Ovary (tissue), 3 donors: ENCODE data around the gene PLXDC2.

Source experiments
- POLR2A ChIP-seq: fragments of 450-650 bp; IDR thresholded peaks from one replicate; pipeline ENCODE4 v1.6.1; 2017; ENCODE audit warnings: antibody characterized with exemption, mild to moderate bottlenecking, moderate library complexity
- TF ChIP-seq, protein P1 (sequence below), 3 donors: fragments of 450-650 bp in 2 of 3; fragments of 200-600 bp in 1 of 3; IDR thresholded peaks; one replicate each; pipeline versions ENCODE4 v1.5.1 to v1.8.0; 2016 to 2022; ENCODE audit warnings: antibody characterized with exemption in 3 of 3, mild to moderate bottlenecking in 1 of 3
- donor health status: DM: no; HTN: no; CAD: no.

- TF ChIP-seq, protein P1, sequence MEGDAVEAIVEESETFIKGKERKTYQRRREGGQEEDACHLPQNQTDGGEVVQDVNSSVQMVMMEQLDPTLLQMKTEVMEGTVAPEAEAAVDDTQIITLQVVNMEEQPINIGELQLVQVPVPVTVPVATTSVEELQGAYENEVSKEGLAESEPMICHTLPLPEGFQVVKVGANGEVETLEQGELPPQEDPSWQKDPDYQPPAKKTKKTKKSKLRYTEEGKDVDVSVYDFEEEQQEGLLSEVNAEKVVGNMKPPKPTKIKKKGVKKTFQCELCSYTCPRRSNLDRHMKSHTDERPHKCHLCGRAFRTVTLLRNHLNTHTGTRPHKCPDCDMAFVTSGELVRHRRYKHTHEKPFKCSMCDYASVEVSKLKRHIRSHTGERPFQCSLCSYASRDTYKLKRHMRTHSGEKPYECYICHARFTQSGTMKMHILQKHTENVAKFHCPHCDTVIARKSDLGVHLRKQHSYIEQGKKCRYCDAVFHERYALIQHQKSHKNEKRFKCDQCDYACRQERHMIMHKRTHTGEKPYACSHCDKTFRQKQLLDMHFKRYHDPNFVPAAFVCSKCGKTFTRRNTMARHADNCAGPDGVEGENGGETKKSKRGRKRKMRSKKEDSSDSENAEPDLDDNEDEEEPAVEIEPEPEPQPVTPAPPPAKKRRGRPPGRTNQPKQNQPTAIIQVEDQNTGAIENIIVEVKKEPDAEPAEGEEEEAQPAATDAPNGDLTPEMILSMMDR (IDR thresholded peaks at IDR 0.05) = no peak
- TF ChIP-seq POLR2A = no peak
These were observed 231.9 kb downstream of the PLXDC2 start for GRCh38 chr10:20048161-20048560.
